ENCODE measurements around the gene EFNA5.

GRCh38 chr5:107602896-107603295 lies 67.8 kb downstream of the EFNA5 start:
- TF ChIP-seq CTCF (IDR thresholded peaks at IDR 0.05) (no peak), POLR2AphosphoS5 (IDR thresholded peaks at IDR 0.05) (no peak), POLR2A (IDR thresholded peaks at IDR 0.05) (no peak)

Measured in prostate gland (tissue), 2 donors.